K562 (cell line): ENCODE data around the gene ESPL1. TPM values are rescaled to one million over a fixed set of nuclear protein-coding genes. Genes with fewer than 3 reads are reported as not detected.
A peak's percentile ranks its signal among the peaks of the same experiment; 100 is the strongest.

ENCODE experiments used
- ATF1 ChIP-seq, 2 experiments: fragments of 450-650 bp in 1 of 2; IDR thresholded peaks; 2 replicates each; pipeline ENCODE4 v1.6.1; 2016; ENCODE audit warnings: missing compliant biosample characterization in 1 of 2, missing genetic modification characterization in 1 of 2
- IRF2 ChIP-seq: sonication (generic); formaldehyde crosslinking; IDR thresholded peaks from 2 replicates; pipeline ENCODE4 v1.8.1; 2022; ENCODE audit warnings: mild to moderate bottlenecking, missing genetic modification reagents
- KLF1 ChIP-seq: fragments of 450-650 bp; IDR thresholded peaks from 2 replicates; pipeline ENCODE4 v1.6.1; 2016; ENCODE audit warnings: missing genetic modification characterization, missing compliant biosample characterization
- LARP7 ChIP-seq: fragments of 450-650 bp; IDR thresholded peaks from 2 replicates; pipeline ENCODE4 v1.6.1; 2016
- MED1 ChIP-seq: sonication (generic); formaldehyde crosslinking; IDR thresholded peaks from 2 replicates; pipeline ENCODE4 v1.8.1; 2023; ENCODE audit warnings: missing genetic modification reagents, borderline replicate concordance
- NFRKB ChIP-seq: fragments of 450-650 bp; IDR thresholded peaks from 2 replicates; pipeline ENCODE4 v1.6.1; 2016; ENCODE audit warnings: low read depth
- NR2C2 ChIP-seq, 2 experiments: fragments of 200-800 bp in 1 of 2; sonication (Bioruptor generic) in 1 of 2; sonication (generic) in 1 of 2; formaldehyde crosslinking in 1 of 2; IDR thresholded peaks; 2 replicates each; pipeline versions ENCODE4 v1.6.1 to v1.8.0; 2016 to 2022; ENCODE audit warnings: mild to moderate bottlenecking in 1 of 2, missing compliant biosample characterization in 1 of 2, missing genetic modification characterization in 1 of 2, missing genetic modification reagents in 1 of 2
- NUFIP1 ChIP-seq: fragments of 450-650 bp; IDR thresholded peaks from 2 replicates; pipeline ENCODE4 v1.6.1; 2018; ENCODE audit not compliant: partially characterized antibody
- POLR2G ChIP-seq: fragments of 200-400 bp; formaldehyde crosslinking; IDR thresholded peaks from 2 replicates; pipeline ENCODE4 v1.6.1; 2017; ENCODE audit warnings: low read depth, mild to moderate bottlenecking, antibody characterized with exemption, low read length, moderate library complexity
- SIN3A ChIP-seq, 2 experiments: fragments of 150-350 bp in 1 of 2; IDR thresholded peaks; 2 replicates each; pipeline ENCODE4 v1.6.1; 2011 to 2016; ENCODE audit warnings: borderline replicate concordance in 2 of 2, low read depth in 2 of 2, low read length in 2 of 2, mild to moderate bottlenecking in 2 of 2, moderate library complexity in 2 of 2; ENCODE audit not compliant: control insufficient read depth in 1 of 2
- SRSF3 ChIP-seq: fragments of 200-400 bp; formaldehyde crosslinking; IDR thresholded peaks from 2 replicates; pipeline ENCODE4 v1.6.1; 2016; ENCODE audit warnings: mild to moderate bottlenecking, low read length, moderate library complexity; ENCODE audit not compliant: insufficient read depth
- ZFP91 ChIP-seq: sonication (generic); formaldehyde crosslinking; IDR thresholded peaks from 2 replicates; pipeline ENCODE4 v1.8.0; 2022; ENCODE audit warnings: mild to moderate bottlenecking, missing genetic modification reagents
- ZFX ChIP-seq: sonication (generic); formaldehyde crosslinking; IDR thresholded peaks from 2 replicates; pipeline ENCODE4 v1.8.0; 2022; ENCODE audit warnings: mild to moderate bottlenecking, missing genetic modification reagents, moderate library complexity
- ZNF280A ChIP-seq: fragments of 450-650 bp; IDR thresholded peaks from 2 replicates; pipeline ENCODE4 v1.6.1; 2018; ENCODE audit warnings: mild to moderate bottlenecking, low read depth; ENCODE audit not compliant: partially characterized antibody
- ZNF655 ChIP-seq: fragments of 250-450 bp; sonication (Bioruptor Pico); IDR thresholded peaks from 2 replicates; pipeline ENCODE4 v1.5.0; 2021
- ZNF79 ChIP-seq: fragments of 250-450 bp; sonication (Bioruptor Pico); IDR thresholded peaks from 2 replicates; pipeline ENCODE4 v1.4.0; 2020; ENCODE audit warnings: low read depth, mild to moderate bottlenecking, moderate library complexity
- polyA plus RNA-seq, 8 experiments: library from polyadenylated mRNA; depleted of rRNA in 4 of 8; stranded (reverse) in 5 of 8; unstranded in 3 of 8; fragments of >200 nt; fragmentation: Nextera tagmentation in 2 of 8; fragmentation: Illumina TruSeq in 1 of 8; extraction: Ambion mirVana in 2 of 8; extraction: Trizol in 1 of 8; gene quantifications; 2 replicates each; pipeline versions ENCODE4 v1.2.1 to v1.2.3, GENCODE V29; 2011 to 2014; ENCODE audit warnings: inconsistent platforms in 1 of 8, missing spikeins in 1 of 8
- total RNA-seq, 7 experiments: library from RNA; depleted of rRNA in 6 of 7; stranded (reverse); fragments of >200 nt in 6 of 7; fragmentation: Illumina TruSeq in 2 of 7; extraction: Trizol in 2 of 7; gene quantifications; 2 replicates each; pipeline versions ENCODE4 v1.2.1 to v1.2.3, GENCODE V29; 2011 to 2021; ENCODE audit warnings: low replicate concordance in 1 of 7
- TF ChIP-seq, protein P1 (sequence below): fragments of 250-450 bp; sonication (Bioruptor Pico); IDR thresholded peaks from 2 replicates; pipeline ENCODE4 v1.8.0; 2021; ENCODE audit warnings: mild to moderate bottlenecking, moderate library complexity
- TF ChIP-seq, protein P2 (sequence below): fragments of 200-400 bp; formaldehyde crosslinking; IDR thresholded peaks from 2 replicates; pipeline ENCODE4 v1.6.1; 2017; ENCODE audit warnings: mild to moderate bottlenecking, low read depth, low read length, moderate library complexity

ESPL1 gene
- total and polyA plus RNA-seq, 9 of the 15 experiments (the other 6 are each of a cell fraction or from before 2014, with no cell fraction given) = 1.2 to 55.0 (median 18.7) TPM

DNA sequence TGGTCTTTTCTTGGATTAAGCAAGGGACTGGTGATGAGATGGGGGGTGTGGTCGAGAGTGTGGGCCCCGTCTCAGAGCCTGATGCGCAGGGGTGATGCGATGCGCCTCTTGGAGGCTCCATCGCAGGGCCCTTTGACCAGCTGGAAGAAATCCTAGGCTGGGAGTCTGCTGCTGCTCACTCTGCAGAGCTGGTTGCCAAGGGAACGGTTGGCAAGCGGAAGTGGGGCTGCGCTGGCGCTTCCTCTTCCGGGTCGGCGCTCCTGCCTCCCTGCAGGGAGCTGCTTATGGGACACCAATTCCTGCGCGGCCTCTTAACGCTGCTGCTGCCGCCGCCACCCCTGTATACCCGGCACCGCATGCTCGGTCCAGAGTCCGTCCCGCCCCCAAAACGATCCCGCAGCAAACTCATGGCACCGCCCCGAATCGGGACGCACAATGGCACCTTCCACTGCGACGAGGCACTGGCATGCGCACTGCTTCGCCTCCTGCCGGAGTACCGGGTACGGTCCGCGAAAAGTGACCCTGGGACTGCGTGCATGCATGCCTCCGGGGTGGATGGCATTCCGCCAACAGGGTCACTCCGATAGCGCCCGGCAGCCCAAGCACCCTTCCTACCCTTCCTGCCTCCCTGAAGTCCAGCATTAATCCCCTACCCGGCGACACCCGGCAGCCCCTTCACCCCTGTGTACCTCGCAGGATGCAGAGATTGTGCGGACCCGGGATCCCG is 31.5 kb downstream of the ESPL1 start, which contains the start of gene MYG1 (continued):
- TF ChIP-seq ZFP91 (CRISPR knock-in tag) = no peak
- no peak for TF ChIP-seq ATF1 (CRISPR knock-in tag; IDR thresholded peaks at IDR 0.05)
- TF ChIP-seq ATF1 (tag; IDR thresholded peaks at IDR 0.05) = no peak
- TF ChIP-seq, protein P1, sequence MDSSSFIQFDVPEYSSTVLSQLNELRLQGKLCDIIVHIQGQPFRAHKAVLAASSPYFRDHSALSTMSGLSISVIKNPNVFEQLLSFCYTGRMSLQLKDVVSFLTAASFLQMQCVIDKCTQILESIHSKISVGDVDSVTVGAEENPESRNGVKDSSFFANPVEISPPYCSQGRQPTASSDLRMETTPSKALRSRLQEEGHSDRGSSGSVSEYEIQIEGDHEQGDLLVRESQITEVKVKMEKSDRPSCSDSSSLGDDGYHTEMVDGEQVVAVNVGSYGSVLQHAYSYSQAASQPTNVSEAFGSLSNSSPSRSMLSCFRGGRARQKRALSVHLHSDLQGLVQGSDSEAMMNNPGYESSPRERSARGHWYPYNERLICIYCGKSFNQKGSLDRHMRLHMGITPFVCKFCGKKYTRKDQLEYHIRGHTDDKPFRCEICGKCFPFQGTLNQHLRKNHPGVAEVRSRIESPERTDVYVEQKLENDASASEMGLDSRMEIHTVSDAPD = no peak
- peak; percentile 39 for TF ChIP-seq ZFX
- no peak for TF ChIP-seq SIN3A (IDR thresholded peaks at IDR 0.05; ENCODE audit: borderline replicate concordance in 2 of 2, control insufficient read depth in 1 of 2, low read depth in 2 of 2, low read length in 2 of 2)
- TF ChIP-seq ZNF280A = no peak
- no peak for TF ChIP-seq SRSF3
- TF ChIP-seq POLR2G = peak; percentile 62
- TF ChIP-seq NFRKB = no peak
- no peak for TF ChIP-seq IRF2 (CRISPR knock-in tag)
- no peak for TF ChIP-seq LARP7
- TF ChIP-seq ZNF655 (CRISPR knock-in tag) = no peak
- no peak for TF ChIP-seq KLF1 (tag)
- TF ChIP-seq, protein P2, sequence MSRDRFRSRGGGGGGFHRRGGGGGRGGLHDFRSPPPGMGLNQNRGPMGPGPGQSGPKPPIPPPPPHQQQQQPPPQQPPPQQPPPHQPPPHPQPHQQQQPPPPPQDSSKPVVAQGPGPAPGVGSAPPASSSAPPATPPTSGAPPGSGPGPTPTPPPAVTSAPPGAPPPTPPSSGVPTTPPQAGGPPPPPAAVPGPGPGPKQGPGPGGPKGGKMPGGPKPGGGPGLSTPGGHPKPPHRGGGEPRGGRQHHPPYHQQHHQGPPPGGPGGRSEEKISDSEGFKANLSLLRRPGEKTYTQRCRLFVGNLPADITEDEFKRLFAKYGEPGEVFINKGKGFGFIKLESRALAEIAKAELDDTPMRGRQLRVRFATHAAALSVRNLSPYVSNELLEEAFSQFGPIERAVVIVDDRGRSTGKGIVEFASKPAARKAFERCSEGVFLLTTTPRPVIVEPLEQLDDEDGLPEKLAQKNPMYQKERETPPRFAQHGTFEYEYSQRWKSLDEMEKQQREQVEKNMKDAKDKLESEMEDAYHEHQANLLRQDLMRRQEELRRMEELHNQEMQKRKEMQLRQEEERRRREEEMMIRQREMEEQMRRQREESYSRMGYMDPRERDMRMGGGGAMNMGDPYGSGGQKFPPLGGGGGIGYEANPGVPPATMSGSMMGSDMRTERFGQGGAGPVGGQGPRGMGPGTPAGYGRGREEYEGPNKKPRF = no peak
- TF ChIP-seq NR2C2 (CRISPR knock-in tag; IDR thresholded peaks at IDR 0.05) = 0 out of 2 replicates have a peak, but pooled peaks have one; percentile 0
- TF ChIP-seq NR2C2 (tag; IDR thresholded peaks at IDR 0.05) = peak; percentile 54
- TF ChIP-seq MED1 (CRISPR knock-in tag) = 0 out of 2 replicates have a peak, but pooled peaks have one; percentile 62
- no peak for TF ChIP-seq ZNF79 (CRISPR knock-in tag)
- TF ChIP-seq NUFIP1 = no peak
